H1 (cell line): ENCODE results near the gene SBNO2.

ENCODE experiments used
- CTBP2 ChIP-seq: IDR thresholded peaks from 2 replicates; pipeline ENCODE4 v1.7.0; 2011; ENCODE audit warnings: borderline replicate concordance, mild to moderate bottlenecking, moderate library complexity, mixed read lengths, low read length; ENCODE audit not compliant: insufficient read depth, insufficient read length
- GABPA ChIP-seq: IDR thresholded peaks from 2 replicates; pipeline ENCODE4 v1.6.1; 2011; ENCODE audit warnings: mild to moderate bottlenecking, low read length, moderate library complexity, borderline replicate concordance; ENCODE audit not compliant: insufficient read depth
- POLR2AphosphoS5 ChIP-seq: IDR thresholded peaks from 2 replicates; pipeline ENCODE4 v1.6.1; 2011; ENCODE audit warnings: low read depth, low read length
- RAD21 ChIP-seq, 2 experiments: IDR thresholded peaks in 1 of 2; conservative IDR thresholded peaks in 1 of 2; 2 replicates each; pipeline ENCODE4 v1.6.1; 2011; ENCODE audit warnings: low read depth in 2 of 2, low read length in 2 of 2, improper control_type of control experiment in 1 of 2, inconsistent platforms in 1 of 2, mild to moderate bottlenecking in 1 of 2, moderate library complexity in 1 of 2
- SIN3A ChIP-seq, 2 experiments: IDR thresholded peaks in 1 of 2; conservative IDR thresholded peaks in 1 of 2; 2 replicates each; pipeline ENCODE4 v1.6.1; 2011 to 2012; ENCODE audit warnings: low read length in 2 of 2, improper control_type of control experiment in 1 of 2, low read depth in 1 of 2, mild to moderate bottlenecking in 1 of 2
- SIX5 ChIP-seq: IDR thresholded peaks from 2 replicates; pipeline ENCODE4 v1.6.1; 2011; ENCODE audit warnings: mild to moderate bottlenecking, low read depth, low read length
- TCF12 ChIP-seq: IDR thresholded peaks from 2 replicates; pipeline ENCODE4 v1.6.1; 2011; ENCODE audit warnings: low read depth, mild to moderate bottlenecking, low read length
- TF ChIP-seq, protein P1 (sequence below): IDR thresholded peaks from 2 replicates; pipeline ENCODE4 v1.6.1; 2011; ENCODE audit warnings: low read length, improper control_type of control experiment
- TF ChIP-seq, protein P2 (sequence below), 3 experiments: IDR thresholded peaks; 1 replicate in 2 of 3; 2 replicates in 1 of 3; pipeline versions ENCODE4 v1.5.1 to v1.6.1; 2011; ENCODE audit warnings: low read length in 3 of 3, mild to moderate bottlenecking in 3 of 3, inconsistent platforms in 2 of 3, low read depth in 1 of 3, moderate library complexity in 1 of 3; ENCODE audit not compliant: insufficient read depth in 1 of 3; ENCODE audit errors: control extremely low read depth in 1 of 3
- TF ChIP-seq, protein P3 (sequence below): IDR thresholded peaks from 2 replicates; pipeline ENCODE4 v1.6.1; 2012; ENCODE audit warnings: inconsistent platforms

DNA sequence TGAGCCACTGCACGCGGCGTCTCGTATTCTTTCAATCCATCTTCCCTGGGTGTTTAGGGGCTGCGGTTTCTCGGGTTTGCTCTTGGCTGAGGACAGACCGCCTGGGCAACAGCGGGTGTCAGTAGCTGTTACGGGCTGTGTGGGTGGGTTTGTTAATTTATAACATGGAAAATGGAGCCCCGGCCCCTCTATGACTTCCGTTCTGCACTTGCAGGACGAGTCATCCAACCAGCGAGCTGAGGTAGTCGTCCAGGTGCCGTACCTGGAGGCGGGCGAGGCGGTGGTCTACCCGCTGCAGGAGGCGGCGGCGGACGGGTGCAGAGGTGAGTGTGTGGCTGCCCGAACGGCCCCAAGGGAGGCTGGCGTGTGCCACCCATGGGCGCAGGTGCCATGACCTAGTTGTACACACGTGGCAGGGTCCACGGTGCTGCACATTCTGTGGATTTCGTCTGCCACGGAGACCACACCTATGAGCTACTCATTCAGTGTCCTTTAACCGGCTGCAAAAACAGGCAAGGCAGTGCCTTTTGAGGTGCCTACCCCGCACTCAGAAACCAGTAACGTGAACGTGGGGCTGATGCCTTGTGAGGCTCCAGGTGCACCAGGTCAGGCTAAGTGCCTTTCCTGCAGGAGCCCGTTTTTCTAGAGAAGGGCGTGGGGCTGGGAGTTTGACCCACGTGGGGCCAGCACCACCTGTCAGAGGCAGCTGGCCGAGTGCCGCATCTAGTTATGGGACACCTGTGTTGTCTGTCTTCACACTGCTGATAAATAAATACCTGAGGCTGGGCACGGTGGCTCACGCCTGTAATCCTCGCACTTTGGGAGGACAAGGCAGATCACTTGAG, 89.8 kb downstream of the SBNO2 start:
- TF ChIP-seq CTBP2 (no peak), SIN3A (conservative IDR thresholded peaks at IDR 0.05 in 1 of 2, IDR thresholded peaks at IDR 0.05 in 1 of 2; ENCODE audit: low read depth in 1 of 2, low read length in 2 of 2) (no peak), TCF12 (no peak), RAD21 (IDR thresholded peaks at IDR 0.05 in 1 of 2, conservative IDR thresholded peaks at IDR 0.05 in 1 of 2; ENCODE audit: low read depth in 2 of 2, low read length in 2 of 2) (no peak), POLR2AphosphoS5 (no peak; the same call in 1 of the 2 replicates), SIX5 (no peak), GABPA (no peak)
- TF ChIP-seq, protein P1, sequence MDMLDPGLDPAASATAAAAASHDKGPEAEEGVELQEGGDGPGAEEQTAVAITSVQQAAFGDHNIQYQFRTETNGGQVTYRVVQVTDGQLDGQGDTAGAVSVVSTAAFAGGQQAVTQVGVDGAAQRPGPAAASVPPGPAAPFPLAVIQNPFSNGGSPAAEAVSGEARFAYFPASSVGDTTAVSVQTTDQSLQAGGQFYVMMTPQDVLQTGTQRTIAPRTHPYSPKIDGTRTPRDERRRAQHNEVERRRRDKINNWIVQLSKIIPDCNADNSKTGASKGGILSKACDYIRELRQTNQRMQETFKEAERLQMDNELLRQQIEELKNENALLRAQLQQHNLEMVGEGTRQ, result no peak
- TF ChIP-seq, protein P2, sequence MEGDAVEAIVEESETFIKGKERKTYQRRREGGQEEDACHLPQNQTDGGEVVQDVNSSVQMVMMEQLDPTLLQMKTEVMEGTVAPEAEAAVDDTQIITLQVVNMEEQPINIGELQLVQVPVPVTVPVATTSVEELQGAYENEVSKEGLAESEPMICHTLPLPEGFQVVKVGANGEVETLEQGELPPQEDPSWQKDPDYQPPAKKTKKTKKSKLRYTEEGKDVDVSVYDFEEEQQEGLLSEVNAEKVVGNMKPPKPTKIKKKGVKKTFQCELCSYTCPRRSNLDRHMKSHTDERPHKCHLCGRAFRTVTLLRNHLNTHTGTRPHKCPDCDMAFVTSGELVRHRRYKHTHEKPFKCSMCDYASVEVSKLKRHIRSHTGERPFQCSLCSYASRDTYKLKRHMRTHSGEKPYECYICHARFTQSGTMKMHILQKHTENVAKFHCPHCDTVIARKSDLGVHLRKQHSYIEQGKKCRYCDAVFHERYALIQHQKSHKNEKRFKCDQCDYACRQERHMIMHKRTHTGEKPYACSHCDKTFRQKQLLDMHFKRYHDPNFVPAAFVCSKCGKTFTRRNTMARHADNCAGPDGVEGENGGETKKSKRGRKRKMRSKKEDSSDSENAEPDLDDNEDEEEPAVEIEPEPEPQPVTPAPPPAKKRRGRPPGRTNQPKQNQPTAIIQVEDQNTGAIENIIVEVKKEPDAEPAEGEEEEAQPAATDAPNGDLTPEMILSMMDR (IDR thresholded peaks at IDR 0.05; ENCODE audit: control extremely low read depth in 1 of 3, insufficient read depth in 1 of 3, low read depth in 1 of 3, low read length in 3 of 3), result no peak
- TF ChIP-seq, protein P3, sequence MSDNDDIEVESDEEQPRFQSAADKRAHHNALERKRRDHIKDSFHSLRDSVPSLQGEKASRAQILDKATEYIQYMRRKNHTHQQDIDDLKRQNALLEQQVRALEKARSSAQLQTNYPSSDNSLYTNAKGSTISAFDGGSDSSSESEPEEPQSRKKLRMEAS, result no peak
